Measurements from ENCODE around the gene DPF1.
"Not testable (repeated sequence)": the region's sequence is repeated elsewhere in the genome, so short reads cannot be mapped to it uniquely, and the experiment has no call there.

Gene DPF1

GRCh38 chr19:38224014-38224862, at the start of gene DPF1:
DPF1 (minus strand) TSS chr19:38224222; CDS start chr19:38224142, 80 bp downstream.
- no peak for DNase-seq

DNA sequence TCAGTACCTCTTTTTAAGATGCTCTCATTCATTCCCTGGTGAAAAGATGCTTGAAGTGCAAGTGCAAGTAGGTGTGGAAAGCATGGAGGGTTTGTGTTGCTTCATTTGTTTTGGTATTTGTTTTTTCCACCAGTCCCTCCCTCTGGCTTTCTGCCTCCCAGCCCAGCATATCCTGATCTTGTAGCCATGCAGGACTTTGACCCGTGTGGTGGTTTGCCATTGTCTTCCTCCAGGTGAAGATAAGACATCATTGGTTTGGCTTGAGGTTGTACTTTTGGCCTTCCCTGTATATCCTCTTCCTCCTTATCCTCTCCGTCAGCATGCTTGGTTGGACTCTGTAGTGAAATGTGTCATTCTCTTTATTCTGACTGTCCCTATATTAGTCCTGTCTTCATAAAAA, 49.5 kb upstream of the DPF1 start:
- DNase-seq = no peak

DNA sequence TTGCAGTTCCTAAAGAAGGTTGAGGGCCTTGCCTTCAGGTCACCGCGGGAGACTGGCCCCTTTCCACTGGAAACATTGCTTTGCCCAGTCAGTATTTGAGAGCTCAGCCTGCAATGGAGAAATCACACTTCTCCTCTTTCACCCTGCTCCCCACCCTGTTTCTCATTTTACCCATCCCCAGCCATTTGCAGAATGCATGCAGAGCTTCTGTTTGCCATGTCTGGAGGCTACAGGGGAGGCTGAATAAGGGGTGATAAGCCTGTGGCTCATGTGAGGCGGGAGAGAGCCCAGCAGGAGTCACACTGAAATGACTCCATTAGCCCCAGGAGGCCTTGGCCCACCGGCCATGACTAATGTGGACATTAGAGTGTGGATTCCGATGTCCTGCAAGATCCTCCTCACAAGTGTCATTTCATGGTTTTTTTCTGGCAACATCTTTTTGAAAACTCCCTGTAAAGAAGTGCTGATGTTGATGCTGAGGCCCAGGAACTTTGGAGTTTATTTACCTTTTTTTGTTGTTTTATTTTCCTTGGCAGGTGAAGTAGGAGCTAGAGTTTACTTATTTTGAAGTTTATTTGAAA, 46.7 kb upstream of the DPF1 start:
- DNase-seq = no peak

- DNase-seq = no peak
Observed at GRCh38 chr19:38268539-38268938, 44.5 kb upstream of the DPF1 start.

DNA sequence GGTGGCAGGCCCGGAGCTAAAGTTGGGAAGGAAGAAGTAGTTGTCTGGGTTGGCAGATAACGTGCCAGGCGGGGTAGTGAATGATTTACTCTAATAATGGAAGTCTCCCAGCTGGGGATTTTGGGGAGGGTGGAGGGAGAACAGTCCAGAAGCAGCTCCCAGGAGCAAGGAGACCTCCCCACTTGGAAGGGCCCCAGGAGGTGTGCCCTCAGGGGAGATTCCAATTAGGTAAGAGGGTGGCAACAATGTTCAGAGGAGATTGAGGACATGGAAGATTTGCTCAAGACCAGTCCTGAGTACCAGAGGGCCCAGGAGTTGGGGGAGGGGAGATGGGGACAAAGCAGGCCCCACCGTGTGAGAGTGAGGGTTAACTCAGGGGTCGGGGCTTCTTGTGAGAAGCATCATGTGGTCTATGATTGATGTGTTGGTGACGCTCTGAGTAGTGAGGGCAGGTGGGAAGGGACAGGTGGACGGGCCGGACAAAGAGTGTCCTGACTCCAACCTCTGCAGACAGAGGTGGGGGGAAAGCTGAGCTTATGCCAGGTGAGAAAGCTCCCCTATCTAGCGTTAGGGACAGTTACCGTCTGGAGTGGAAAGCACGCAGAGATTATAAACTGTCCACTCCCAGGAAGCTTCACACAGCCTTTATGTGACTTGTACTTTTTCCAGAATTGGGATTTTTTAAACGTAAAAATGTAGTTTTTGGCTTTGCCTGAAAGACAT, 43.9 kb upstream of the DPF1 start:
- DNase-seq = no peak

DNA sequence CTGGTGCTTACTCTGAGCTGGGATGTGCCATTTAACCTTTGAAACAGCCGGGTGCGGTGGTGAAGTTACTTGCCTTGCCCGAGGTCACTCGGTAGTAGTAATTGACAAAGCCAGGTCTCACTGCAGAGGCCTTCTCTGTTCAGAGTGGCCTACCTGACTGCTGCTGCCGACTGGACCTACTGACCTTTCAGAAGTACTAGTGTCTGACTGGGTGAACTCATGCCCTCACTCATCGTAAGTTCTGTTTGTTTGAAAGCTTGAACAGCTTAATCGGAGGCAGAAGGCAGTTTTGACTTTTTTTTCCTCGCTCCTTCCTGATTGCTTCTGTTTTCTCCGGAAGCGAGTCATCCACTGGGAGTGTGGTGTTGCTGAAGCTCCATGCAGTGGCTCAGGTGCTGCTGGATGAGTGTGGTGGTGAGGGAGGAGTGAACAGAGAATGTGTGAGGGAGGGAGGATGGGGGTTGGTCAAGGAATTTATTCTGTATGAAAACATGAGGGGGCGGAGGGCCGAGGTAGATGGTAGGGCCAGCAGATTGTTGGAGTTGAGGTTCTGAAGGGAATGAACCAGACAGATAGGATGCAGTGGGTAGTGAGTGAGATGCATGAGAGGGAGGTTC, 43.1 kb upstream of the DPF1 start:
- DNase-seq = no peak

DNA sequence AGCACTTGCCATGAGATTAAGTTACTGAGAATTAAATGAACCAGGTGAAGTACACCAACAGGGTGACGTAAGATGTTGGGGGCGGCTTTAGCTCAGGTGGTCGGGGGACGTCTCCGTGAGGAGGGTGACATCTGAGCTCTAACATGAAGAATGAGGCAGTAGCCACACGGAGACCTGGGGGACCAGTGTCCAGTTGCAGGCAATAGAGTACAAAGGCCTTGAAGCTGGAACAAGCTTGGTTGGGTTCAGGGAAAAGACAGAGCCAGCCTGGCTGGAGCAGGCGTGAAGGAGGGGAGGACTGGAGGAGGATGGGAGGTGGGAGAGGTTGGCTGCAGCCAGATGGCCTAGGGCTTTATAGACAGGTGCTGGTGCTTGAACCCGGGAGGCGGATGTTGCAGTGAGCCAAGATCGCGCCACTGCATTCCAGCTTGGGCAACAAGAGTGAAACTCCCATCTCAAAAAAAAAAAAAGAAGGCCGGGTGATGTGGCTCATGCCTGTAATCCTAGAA, 42.0 kb upstream of the DPF1 start:
- DNase-seq = no peak

GRCh38 chr19:38265213-38265861, 41.3 kb upstream of the DPF1 start:
- DNase-seq = no peak

- DNase-seq = peak; percentile 32
Observed at GRCh38 chr19:38264486-38265212, 40.6 kb upstream of the DPF1 start, which contains the start of gene SPINT2. SPINT2 (plus strand) TSS chr19:38264573; CDS start chr19:38264893, 320 bp downstream.

DNA sequence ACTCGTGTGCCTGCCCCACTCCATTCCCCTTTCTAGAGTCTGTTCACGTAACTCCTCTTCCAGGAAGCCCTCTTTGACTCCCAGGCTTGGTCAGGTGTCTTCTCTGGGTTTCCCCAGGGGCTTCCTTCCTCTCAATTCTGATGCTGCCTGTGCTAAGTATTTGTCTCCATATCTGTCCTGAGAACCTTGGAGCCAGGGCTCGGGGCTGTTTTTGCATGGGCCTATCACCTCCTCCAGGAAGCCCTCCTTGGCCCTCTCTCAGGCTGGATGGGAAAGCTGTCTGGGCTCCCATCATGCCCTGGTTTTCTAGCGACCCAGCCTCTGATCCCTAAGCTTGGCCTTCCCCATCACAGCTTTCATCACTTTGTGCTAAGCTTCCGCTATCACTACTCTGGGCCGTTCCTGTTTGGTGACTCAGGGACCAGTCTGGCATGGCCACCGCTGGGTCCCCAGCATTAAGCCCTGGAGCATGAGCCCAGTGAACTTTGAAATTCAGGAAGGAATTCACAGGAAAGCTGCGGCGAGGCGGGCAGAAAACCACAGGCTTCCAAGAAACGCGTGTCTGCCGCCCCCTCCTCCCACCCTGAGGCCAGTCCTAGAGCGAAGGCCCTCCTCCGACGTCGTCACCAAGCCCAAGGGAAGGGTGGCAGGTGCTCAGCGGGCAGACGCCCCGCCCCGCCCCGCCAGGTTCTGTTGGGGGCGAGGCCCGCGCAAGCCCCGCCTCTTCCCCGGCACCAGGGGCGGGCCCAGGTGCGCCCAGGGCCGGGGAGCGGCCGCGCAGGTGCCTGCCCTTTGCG, 39.9 kb upstream of the DPF1 start:
- peak; percentile 56 for DNase-seq

- DNase-seq = no peak
Observed at GRCh38 chr19:38262585-38263268, 38.7 kb upstream of the DPF1 start.

- DNase-seq = not testable (repeated sequence)
Observed at GRCh38 chr19:38261942-38262341, 37.9 kb upstream of the DPF1 start.

DNA sequence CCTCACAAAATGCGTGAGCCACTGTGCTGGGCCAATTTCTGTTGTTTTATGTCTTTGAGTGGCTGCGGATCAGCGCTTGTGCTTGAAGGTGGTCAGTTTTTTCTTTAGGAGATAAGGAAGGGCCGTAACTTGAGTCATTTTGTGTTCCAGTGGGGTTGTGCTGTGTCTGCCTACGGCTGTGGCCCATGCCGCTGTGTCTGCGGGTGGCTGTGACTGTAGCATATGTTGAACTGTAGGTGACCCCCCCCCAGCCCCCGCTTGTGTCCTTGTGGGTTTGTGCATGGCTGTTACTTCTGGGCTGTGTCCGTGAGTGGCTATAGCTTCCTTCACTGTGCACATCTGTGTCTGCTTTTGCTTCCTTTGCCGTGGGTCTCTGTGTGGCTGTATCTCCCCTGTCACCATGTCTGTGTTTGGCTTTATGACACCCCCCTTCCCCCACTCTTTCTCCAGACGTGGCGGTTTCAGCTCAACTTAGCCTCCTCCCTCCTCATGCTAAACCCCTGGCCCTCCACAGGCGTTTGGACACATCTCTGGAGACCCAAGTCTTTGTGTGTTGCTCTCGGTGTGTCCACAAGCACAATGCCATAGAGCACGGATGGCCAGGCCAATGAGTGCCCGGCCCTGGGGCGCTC, 31.5 kb upstream of the DPF1 start:
- DNase-seq = no peak

DNA sequence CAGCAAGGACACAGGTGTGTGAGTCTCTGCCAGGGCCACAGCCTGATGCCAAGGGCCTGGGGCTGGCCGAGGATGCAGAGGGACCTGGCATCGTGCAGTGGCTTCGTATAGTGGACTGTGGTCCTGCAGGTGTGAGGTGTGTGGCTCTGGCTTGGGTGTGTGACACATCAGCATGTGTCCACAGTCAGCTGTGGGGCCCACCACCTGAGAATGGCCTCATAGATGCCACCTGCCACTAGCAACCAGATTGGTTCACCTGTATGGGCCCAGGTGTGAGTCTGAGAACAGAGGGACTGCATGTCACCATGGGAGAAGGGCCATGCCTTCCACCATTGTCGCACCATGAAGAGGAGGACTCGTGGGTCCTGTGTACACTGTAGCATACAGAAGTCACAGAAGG, 29.8 kb upstream of the DPF1 start:
- DNase-seq = no peak

DNA sequence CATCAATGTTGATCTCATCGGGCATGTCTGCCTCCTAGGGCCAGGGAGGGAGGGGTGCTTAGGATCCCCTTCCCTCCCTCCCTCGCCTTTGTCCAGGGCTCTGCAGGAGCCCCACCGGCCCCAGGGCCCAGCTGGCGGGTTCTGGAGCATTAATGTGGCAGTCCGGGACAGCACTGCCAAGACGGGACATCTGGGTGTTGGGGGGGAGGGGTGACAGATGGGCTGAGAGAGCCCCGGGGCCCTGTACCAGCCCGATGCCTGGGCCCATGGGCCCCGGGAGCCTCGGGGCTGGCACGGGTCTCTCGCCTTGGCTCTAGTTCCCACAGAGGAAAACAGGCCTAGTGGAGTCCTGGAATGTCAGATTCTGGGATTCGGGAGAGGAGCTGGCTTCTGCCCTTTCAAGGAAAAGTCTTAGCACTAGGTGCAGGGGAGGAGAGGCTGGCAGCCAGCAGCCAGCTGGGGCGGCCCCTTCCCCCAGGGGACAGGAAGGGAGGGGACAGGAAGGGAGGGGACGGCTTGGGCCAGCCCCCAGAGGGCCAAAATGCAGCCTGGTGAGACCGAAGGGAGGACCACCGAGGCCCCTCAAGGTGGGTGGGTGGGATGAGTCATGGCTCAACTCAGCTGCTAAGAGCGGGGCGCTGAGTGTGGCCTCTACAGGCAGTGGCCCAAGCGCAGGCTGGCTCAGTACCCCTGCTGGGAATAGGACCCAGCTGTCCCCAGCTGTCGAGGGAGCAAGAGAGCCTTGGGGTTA, 29.1 kb upstream of the DPF1 start:
- DNase-seq = no peak

DNA sequence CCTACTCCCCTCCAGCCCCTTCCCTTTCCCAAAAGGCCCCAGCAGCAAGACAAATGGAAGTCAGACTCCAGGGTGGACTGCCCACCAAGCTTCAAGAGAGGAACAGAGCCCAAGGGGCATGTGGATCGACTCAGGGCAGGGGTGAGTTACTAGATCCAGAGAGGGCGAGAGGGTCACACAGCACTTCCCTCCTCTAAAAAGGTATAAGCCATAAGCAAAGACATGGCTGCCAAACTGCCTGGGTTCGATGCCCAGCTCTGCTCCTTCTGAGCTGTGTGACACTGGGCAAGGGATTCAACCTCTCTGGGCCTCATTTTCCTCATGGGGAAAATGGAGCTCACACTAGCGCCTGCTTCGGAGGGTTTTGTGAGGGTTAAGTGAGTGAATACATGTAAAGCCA, 28.4 kb upstream of the DPF1 start:
- DNase-seq = no peak

GRCh38 chr19:38251564-38252051, 27.6 kb upstream of the DPF1 start:
- DNase-seq = no peak

- DNase-seq = no peak
Observed at GRCh38 chr19:38250821-38251563, 27.0 kb upstream of the DPF1 start.
